Measurements from ENCODE around the gene ITPA.

DNA sequence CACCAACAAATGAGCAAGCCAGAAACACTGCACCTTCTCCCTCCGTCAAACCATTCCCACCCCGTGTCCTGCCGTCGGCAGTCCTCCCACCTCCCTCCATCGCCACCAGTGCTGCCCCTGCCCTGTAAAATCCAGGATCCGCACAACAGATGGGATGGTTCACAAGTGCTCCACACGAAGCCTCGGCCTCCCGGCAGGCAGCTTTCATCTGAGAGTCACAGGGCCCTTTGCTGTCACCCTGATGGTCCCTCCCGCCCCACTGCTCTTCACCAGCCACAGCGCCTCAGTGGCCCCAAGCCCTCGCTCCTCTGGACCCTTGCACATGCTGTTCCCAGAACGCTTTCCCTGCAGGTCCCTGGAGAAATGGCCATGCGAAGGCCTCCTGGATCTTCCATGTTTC, 17.6 kb downstream of the ITPA start:
- TF ChIP-seq EP300 (IDR thresholded peaks at IDR 0.05): no peak
- TF ChIP-seq, protein P1, sequence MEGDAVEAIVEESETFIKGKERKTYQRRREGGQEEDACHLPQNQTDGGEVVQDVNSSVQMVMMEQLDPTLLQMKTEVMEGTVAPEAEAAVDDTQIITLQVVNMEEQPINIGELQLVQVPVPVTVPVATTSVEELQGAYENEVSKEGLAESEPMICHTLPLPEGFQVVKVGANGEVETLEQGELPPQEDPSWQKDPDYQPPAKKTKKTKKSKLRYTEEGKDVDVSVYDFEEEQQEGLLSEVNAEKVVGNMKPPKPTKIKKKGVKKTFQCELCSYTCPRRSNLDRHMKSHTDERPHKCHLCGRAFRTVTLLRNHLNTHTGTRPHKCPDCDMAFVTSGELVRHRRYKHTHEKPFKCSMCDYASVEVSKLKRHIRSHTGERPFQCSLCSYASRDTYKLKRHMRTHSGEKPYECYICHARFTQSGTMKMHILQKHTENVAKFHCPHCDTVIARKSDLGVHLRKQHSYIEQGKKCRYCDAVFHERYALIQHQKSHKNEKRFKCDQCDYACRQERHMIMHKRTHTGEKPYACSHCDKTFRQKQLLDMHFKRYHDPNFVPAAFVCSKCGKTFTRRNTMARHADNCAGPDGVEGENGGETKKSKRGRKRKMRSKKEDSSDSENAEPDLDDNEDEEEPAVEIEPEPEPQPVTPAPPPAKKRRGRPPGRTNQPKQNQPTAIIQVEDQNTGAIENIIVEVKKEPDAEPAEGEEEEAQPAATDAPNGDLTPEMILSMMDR (IDR thresholded peaks at IDR 0.05): no peak
